Nephron progenitor cell (in vitro differentiated cells): ENCODE results near the gene CLASP1.
"Not testable (repeated sequence)": the region's sequence is repeated elsewhere in the genome, so short reads cannot be mapped to it uniquely, and the experiment has no call there.

Source experiments
- DNase-seq: peaks from one replicate; pipeline ENCODE4 v3.0.0; 2021
- H3K27ac Mint-ChIP-seq: 2 replicates; pipeline ENCODE4 v1.8.0; 2021; ENCODE audit warnings: mild to moderate bottlenecking, moderate library complexity, mixed read lengths
- H3K27me3 Mint-ChIP-seq: 2 replicates; pipeline ENCODE4 v1.8.0; 2021; ENCODE audit warnings: mild to moderate bottlenecking, low read depth, mixed read lengths; ENCODE audit not compliant: poor library complexity
- H3K36me3 Mint-ChIP-seq: 2 replicates; pipeline ENCODE4 v1.8.0; 2021; ENCODE audit warnings: low read depth, mixed read lengths
- H3K4me1 Mint-ChIP-seq: 2 replicates; pipeline ENCODE4 v1.8.0; 2021; ENCODE audit warnings: mixed read lengths
- H3K4me3 Mint-ChIP-seq: 2 replicates; pipeline ENCODE4 v1.8.0; 2021; ENCODE audit warnings: mild to moderate bottlenecking, moderate library complexity, mixed read lengths
- H3K9me3 Mint-ChIP-seq: 2 replicates; pipeline ENCODE4 v1.8.0; 2021; ENCODE audit warnings: mild to moderate bottlenecking, moderate library complexity, mixed read lengths
- TF ChIP-seq, protein P1 (sequence below): fragments of 200-600 bp; sonication (generic); IDR thresholded peaks from 2 replicates; pipeline ENCODE4 v1.5.0; 2021; ENCODE audit warnings: antibody characterized with exemption

Gene CLASP1

DNA sequence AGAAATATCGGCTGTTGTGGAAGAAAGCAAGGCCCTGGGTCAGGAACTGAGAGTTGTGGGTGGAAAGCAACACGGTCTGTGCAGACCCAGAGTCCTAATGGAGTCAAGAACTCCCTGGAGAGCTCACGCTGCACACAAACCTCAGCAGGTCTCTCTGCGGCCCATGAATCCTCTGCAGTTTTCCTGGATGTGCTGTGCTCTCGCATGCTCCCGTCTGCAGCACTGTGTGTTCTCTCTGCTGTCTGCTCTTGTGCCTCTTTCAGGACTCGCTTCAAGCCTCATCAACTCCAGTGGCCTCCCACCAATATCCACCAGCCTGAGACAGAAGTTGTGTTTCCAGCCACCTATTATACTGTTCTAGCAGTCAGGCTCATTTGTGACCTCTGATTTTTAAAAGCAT, 94.3 kb downstream of the CLASP1 start:
- DNase-seq, result peak; percentile 15
- Mint-ChIP-seq H3K4me3 (no peak overlapping the region), H3K4me1 (peaks cover 30% of the 10 kb centered on the region), H3K27me3 (no peaks in the 10 kb centered on the region), H3K27ac (peak overlapping the region; percentile 90), H3K36me3 (peaks cover 26% of the 10 kb centered on the region), H3K9me3 (peaks cover 31% of the 10 kb centered on the region)
- TF ChIP-seq, protein P1, sequence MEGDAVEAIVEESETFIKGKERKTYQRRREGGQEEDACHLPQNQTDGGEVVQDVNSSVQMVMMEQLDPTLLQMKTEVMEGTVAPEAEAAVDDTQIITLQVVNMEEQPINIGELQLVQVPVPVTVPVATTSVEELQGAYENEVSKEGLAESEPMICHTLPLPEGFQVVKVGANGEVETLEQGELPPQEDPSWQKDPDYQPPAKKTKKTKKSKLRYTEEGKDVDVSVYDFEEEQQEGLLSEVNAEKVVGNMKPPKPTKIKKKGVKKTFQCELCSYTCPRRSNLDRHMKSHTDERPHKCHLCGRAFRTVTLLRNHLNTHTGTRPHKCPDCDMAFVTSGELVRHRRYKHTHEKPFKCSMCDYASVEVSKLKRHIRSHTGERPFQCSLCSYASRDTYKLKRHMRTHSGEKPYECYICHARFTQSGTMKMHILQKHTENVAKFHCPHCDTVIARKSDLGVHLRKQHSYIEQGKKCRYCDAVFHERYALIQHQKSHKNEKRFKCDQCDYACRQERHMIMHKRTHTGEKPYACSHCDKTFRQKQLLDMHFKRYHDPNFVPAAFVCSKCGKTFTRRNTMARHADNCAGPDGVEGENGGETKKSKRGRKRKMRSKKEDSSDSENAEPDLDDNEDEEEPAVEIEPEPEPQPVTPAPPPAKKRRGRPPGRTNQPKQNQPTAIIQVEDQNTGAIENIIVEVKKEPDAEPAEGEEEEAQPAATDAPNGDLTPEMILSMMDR, result no peak

DNA sequence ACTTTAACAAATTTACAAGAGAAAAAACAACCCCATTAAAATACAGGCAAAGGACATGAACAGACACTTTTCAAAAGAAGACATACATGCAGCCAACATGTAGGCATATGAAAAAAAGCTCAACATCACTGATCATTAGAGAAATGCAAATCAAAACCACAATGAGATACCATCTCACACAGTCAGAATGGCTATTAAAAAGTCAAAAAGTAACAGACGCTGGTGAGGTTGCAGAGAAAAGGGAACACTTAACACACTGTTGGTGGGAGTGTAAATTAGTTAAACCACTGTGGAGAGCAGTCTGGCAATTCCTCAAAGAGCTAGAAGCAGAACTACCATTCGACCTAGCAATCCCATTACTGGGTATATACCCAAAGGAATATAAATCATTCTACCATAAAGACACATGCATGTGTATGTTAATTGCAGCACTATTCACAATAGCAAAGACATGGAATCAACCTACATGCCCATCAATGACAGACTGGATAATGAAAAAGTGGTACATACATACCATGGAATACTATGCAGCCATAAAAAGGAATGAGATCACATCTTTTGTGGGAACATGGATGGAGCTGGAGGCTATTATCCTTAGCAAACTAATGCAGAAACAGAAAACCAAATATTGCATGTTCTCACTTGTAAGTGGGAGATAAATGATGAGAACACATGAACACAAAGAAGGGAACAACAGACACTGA, 96.6 kb downstream of the CLASP1 start:
- not testable (repeated sequence) for H3K4me3 Mint-ChIP-seq, H3K27me3 Mint-ChIP-seq, H3K27ac Mint-ChIP-seq, DNase-seq
- Mint-ChIP-seq H3K36me3 (peaks cover 50% of the 10 kb centered on the region), H3K9me3 (peaks cover 55% of the 10 kb centered on the region), H3K4me1 (peaks cover 25% of the 10 kb centered on the region)

DNA sequence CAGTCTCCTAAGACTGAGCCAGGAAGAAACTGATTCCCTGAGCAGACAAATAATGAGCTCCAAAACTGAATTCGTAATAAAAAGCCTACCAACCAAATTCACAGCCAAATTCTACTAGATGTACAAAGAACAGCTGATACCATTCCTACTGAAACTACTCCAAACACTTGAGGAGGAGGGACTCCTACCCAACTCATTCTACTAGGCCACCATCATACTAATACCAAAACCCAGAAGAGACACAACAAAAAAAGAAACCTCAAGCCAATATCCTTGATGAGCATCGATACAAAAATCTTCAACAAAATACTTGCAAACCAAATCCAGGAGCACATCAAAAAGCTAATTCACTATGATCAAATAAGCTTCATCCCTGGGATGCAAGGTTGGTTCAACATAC, 98.6 kb downstream of the CLASP1 start:
- H3K27ac Mint-ChIP-seq, result no peak overlapping the region
- H3K4me1 Mint-ChIP-seq, result peaks cover 22% of the 10 kb centered on the region
- peaks cover 57% of the 10 kb centered on the region for H3K9me3 Mint-ChIP-seq
- TF ChIP-seq, protein P1, result no peak
- H3K27me3 Mint-ChIP-seq, result no peaks in the 10 kb centered on the region
- peaks cover 54% of the 10 kb centered on the region for H3K36me3 Mint-ChIP-seq
- DNase-seq, result no peak
- H3K4me3 Mint-ChIP-seq, result no peak overlapping the region

DNA sequence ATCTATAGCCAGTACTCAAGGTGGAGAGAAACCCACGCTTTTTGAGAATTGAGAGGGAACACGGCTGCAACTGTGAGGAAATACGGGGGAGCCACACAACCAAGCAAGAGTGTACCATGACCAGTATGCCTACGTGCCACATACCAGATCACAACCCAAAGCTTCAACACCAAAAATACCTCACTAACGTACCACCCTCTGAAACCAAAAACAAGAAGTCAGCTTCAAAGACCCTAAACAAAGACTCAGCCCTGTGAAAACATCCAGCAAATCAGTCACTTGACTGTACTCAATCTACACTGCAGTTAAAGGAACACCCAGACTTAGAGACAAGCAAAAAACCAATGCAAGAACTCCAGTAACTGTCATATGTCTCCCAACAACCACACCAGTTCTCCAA, 101.6 kb downstream of the CLASP1 start:
- TF ChIP-seq, protein P1, result no peak
- Mint-ChIP-seq H3K9me3 (peaks cover 53% of the 10 kb centered on the region), H3K4me1 (peaks cover 13% of the 10 kb centered on the region), H3K36me3 (peaks cover 49% of the 10 kb centered on the region), H3K27me3 (no peaks in the 10 kb centered on the region), H3K4me3 (no peak overlapping the region), H3K27ac (peak overlapping the region; percentile 3)
- DNase-seq, result no peak

DNA sequence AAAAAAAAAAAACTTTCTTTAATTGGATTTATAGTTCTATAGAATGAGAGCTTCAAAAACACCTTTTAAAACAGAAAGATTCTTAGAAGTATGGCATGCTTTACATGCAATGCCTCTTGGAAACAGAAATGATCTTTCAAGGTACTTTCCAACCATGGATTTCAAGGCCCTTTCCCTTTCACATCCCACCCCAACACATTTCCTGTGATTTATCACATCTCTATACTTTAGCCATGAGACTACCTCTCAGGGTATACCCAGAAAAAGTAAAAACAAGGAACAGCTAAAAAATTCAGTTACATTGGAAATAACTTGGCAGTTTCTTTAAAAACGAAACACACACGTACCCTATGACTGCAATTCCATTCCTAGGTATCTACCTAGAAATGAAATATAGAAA, 103.3 kb downstream of the CLASP1 start:
- Mint-ChIP-seq H3K4me3 (no peak overlapping the region), H3K27ac (no peak overlapping the region), H3K9me3 (peaks cover 36% of the 10 kb centered on the region), H3K27me3 (no peaks in the 10 kb centered on the region), H3K4me1 (peaks cover 13% of the 10 kb centered on the region), H3K36me3 (peaks cover 36% of the 10 kb centered on the region)
- no peak for DNase-seq
- TF ChIP-seq, protein P1, result no peak

DNA sequence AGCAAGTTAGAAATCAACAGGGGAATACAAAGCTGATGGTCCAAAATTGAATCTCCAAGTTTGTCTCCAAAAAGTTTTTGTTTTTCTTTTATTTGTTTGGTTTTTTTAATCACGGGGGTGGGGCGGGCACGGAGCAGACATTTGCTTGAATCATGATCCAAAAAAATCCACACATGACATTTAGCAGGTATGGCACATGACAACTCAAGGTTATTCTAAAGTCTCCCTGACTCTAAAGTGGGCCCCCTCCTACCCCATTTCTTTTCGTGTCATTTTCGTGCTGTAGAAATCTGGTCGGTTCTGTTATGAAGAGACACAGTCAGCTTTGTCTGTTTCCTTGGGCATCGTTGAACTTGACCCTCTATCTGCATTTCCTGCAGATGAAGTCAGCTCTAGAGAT, 104.0 kb downstream of the CLASP1 start:
- Mint-ChIP-seq H3K27ac (no peak overlapping the region), H3K36me3 (peaks cover 30% of the 10 kb centered on the region), H3K27me3 (no peaks in the 10 kb centered on the region), H3K4me1 (peaks cover 13% of the 10 kb centered on the region), H3K9me3 (peaks cover 29% of the 10 kb centered on the region), H3K4me3 (no peak overlapping the region)
- TF ChIP-seq, protein P1, result no peak
- no peak for DNase-seq
